Vagina (tissue), 2 donors: ENCODE data around the gene TBC1D22A.

ENCODE experiments used
- POLR2A ChIP-seq, 2 donors: fragments of 450-650 bp; IDR thresholded peaks; one replicate each; pipeline ENCODE4 v1.6.1; 2017; ENCODE audit warnings: antibody characterized with exemption in 2 of 2, mild to moderate bottlenecking in 2 of 2, moderate library complexity in 2 of 2
- POLR2AphosphoS5 ChIP-seq, 2 donors: sonication (generic); formaldehyde crosslinking; IDR thresholded peaks; one replicate each; pipeline ENCODE4 v1.9.0; 2017; ENCODE audit warnings: antibody characterized with exemption in 2 of 2, mild to moderate bottlenecking in 2 of 2, low read depth in 1 of 2; ENCODE audit not compliant: insufficient read depth in 1 of 2
- TF ChIP-seq, protein P1 (sequence below), 3 experiments: fragments of 450-650 bp in 2 of 3; fragments of 200-600 bp in 1 of 3; sonication (generic) in 1 of 3; IDR thresholded peaks; one replicate each; pipeline ENCODE4 v1.5.1; 2017 to 2019; ENCODE audit warnings: antibody characterized with exemption in 3 of 3, mild to moderate bottlenecking in 2 of 3, moderate library complexity in 2 of 3

DNA sequence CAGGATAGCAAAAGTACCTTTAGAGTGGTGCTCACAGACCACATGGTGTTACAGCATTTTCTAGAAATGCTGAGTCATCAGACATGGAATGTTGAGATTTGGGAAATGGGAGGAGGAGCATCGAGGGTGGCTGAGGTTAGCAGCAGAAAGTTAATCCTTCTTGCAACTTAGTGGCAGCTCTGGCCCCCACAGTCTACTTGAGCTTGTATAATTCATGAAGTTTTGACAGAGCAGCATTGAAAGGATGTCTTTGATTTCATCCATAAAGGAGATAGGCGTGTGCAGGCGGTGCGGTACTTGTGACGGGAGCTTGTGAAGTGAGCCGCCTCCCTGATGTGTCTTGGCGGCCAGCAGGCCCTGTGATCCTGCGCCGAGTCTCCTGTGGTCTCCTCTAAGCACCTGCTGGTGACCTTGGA is 330.5 kb downstream of the TBC1D22A start:
- TF ChIP-seq, protein P1, sequence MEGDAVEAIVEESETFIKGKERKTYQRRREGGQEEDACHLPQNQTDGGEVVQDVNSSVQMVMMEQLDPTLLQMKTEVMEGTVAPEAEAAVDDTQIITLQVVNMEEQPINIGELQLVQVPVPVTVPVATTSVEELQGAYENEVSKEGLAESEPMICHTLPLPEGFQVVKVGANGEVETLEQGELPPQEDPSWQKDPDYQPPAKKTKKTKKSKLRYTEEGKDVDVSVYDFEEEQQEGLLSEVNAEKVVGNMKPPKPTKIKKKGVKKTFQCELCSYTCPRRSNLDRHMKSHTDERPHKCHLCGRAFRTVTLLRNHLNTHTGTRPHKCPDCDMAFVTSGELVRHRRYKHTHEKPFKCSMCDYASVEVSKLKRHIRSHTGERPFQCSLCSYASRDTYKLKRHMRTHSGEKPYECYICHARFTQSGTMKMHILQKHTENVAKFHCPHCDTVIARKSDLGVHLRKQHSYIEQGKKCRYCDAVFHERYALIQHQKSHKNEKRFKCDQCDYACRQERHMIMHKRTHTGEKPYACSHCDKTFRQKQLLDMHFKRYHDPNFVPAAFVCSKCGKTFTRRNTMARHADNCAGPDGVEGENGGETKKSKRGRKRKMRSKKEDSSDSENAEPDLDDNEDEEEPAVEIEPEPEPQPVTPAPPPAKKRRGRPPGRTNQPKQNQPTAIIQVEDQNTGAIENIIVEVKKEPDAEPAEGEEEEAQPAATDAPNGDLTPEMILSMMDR (IDR thresholded peaks at IDR 0.05) = no peak
- no peak for TF ChIP-seq POLR2AphosphoS5 (IDR thresholded peaks at IDR 0.05; ENCODE audit: insufficient read depth in 1 of 2, low read depth in 1 of 2)
- TF ChIP-seq POLR2A (IDR thresholded peaks at IDR 0.05) = no peak
